Stomach (tissue), 9 donors: ENCODE results near the gene DOCK11. TPM values are rescaled to one million over a fixed set of nuclear protein-coding genes. Genes with fewer than 3 reads are reported as not detected.

Experiments used
- DNase-seq, 2 donors: peaks; one replicate each; pipeline versions ENCODE4 v3.0.0 to v3.0.0-alpha.2; 2013 to 2019
- H3K27ac ChIP-seq, 5 donors: fragments of 200-600 bp in 4 of 5; sonication (generic) in 4 of 5; one replicate each; pipeline ENCODE4 v1.5.1; 2013 to 2019; ENCODE audit warnings: mild to moderate bottlenecking in 1 of 5, moderate library complexity in 1 of 5
- H3K27me3 ChIP-seq, 3 donors: fragments of 200-600 bp; sonication (generic); one replicate each; pipeline ENCODE4 v1.5.1; 2017 to 2019; ENCODE audit warnings: mixed run types in 1 of 3
- H3K36me3 ChIP-seq, 4 donors: fragments of 200-600 bp; sonication (generic); 1 replicate in 3 of 4; 2 replicates in 1 of 4; pipeline ENCODE4 v1.5.1; 2016 to 2019
- H3K4me1 ChIP-seq, 4 donors: fragments of 200-600 bp; sonication (generic); one replicate each; pipeline ENCODE4 v1.5.1; 2016 to 2019
- H3K4me3 ChIP-seq, 4 donors: fragments of 200-600 bp; sonication (generic) in 3 of 4; one replicate each; pipeline ENCODE4 v1.5.1; 2016 to 2019; ENCODE audit warnings: mild to moderate bottlenecking in 1 of 4
- H3K9me3 ChIP-seq, 4 donors: fragments of 200-600 bp; sonication (generic); one replicate each; pipeline ENCODE4 v1.5.1; 2016 to 2019
- EP300 ChIP-seq: sonication (generic); formaldehyde crosslinking; IDR thresholded peaks from one replicate; pipeline ENCODE4 v1.6.1; 2017; ENCODE audit warnings: antibody characterized with exemption
- POLR2A ChIP-seq, 4 donors: fragments of 450-650 bp; IDR thresholded peaks; one replicate each; pipeline ENCODE4 v1.6.1; 2016; ENCODE audit warnings: antibody characterized with exemption in 4 of 4, control low read depth in 2 of 4, mild to moderate bottlenecking in 1 of 4, moderate library complexity in 1 of 4
- POLR2AphosphoS5 ChIP-seq, 3 donors: sonication (generic); formaldehyde crosslinking; IDR thresholded peaks; one replicate each; pipeline ENCODE4 v1.6.1; 2016; ENCODE audit warnings: antibody characterized with exemption in 3 of 3
- WGBS, 5 donors: extraction: QIAGEN DNeasy Blood & Tissue Kit in 3 of 5; methylation state at CpG; one replicate each; pipeline versions ENCODE4 v1.1.5 to v1.1.7; 2013 to 2018; 5-methylcytosine and 5-hydroxymethylcytosine counted together
- intact Hi-C: fragments of 100-400 bp; cut with DNase I; formaldehyde crosslinking; loops from one replicate; pipeline ENCODE4 v1.15.1; 2023; ENCODE audit warnings: low total_unique reads
- polyA plus RNA-seq, 3 donors: library from polyadenylated mRNA; stranded (reverse); fragments of 200-250 nt; gene quantifications; one replicate each; pipeline ENCODE4 v1.2.3, GENCODE V29; 2013
- total RNA-seq, 5 donors: library from RNA; depleted of rRNA; stranded (reverse); fragments of >200 nt; gene quantifications; one replicate each; pipeline versions ENCODE4 v1.1.0 to v1.2.3, GENCODE V29; 2014 to 2016
- TF ChIP-seq, protein P1 (sequence below), 7 experiments: fragments of 450-650 bp in 4 of 7; fragments of 200-600 bp in 3 of 7; sonication (generic) in 3 of 7; IDR thresholded peaks; one replicate each; pipeline ENCODE4 v1.5.1; 2016 to 2019; ENCODE audit warnings: antibody characterized with exemption in 7 of 7, control low read depth in 2 of 7, mild to moderate bottlenecking in 1 of 7
- donor health status: healthy with polysubstance abuse.
- donor health status: Bipolar disorder and iron deficiency.
- donor health status: healthy.

DOCK11 gene
- total and polyA plus RNA-seq, 8 donors: 3.5 to 34.0 (median 6.2) TPM

DNA sequence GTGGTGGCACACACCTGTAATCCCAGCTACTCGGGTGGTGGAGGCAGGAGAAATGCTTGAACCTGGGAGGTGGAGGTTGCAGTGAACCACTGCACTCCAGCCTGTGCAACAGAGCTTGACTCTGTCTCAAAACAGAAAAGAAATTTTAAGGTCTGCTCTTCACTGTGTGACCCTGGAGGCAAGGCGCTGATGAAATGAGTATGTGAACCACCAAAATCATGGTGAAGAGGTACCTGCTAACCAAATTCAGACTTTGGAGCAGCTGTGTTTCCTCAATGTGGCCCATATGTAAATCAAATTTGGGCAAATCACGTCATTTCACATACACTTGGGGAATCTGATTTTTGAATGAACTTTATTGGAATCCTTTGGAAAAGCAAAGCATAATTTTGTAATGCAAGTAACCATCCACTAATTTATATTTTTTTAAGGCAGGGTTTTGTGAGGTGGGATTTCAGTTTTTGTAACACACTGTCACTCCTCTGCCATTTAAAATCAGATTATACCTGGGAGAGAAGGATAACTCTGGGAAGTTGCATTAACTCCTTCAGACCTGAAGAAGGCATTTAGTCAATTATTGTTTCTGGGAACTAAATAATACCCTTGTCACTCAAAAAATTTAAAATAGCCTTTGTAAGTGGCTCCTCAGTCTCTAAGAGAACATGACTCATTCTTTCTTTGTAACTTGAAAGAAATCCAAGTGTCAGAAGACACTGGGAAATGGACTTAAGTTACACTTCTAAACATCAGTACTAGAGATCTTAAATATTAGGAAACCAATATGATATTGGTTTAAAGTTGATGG lies 24.0 kb downstream of the DOCK11 start:
- peaks cover 0 to 6% (median 0%) of the 10 kb centered on the region in 4 donors for H3K9me3 ChIP-seq
- intact Hi-C loops: no loop called here
- WGBS, 5 donors: 68 to 97% (median 77%) methylated on average over 3 of the region's 3 CpGs
- H3K4me3 ChIP-seq: no peak overlapping the region
- H3K36me3 ChIP-seq: no peaks in the 10 kb centered on the region
- H3K27me3 ChIP-seq: no peaks in the 10 kb centered on the region
- H3K4me1 ChIP-seq: peaks cover 0 to 33% (median 5%) of the 10 kb centered on the region in 4 donors
- DNase-seq: no peak
- TF ChIP-seq, protein P1, sequence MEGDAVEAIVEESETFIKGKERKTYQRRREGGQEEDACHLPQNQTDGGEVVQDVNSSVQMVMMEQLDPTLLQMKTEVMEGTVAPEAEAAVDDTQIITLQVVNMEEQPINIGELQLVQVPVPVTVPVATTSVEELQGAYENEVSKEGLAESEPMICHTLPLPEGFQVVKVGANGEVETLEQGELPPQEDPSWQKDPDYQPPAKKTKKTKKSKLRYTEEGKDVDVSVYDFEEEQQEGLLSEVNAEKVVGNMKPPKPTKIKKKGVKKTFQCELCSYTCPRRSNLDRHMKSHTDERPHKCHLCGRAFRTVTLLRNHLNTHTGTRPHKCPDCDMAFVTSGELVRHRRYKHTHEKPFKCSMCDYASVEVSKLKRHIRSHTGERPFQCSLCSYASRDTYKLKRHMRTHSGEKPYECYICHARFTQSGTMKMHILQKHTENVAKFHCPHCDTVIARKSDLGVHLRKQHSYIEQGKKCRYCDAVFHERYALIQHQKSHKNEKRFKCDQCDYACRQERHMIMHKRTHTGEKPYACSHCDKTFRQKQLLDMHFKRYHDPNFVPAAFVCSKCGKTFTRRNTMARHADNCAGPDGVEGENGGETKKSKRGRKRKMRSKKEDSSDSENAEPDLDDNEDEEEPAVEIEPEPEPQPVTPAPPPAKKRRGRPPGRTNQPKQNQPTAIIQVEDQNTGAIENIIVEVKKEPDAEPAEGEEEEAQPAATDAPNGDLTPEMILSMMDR (IDR thresholded peaks at IDR 0.05): no peak
- no peak for TF ChIP-seq POLR2A (IDR thresholded peaks at IDR 0.05)
- no peak for TF ChIP-seq POLR2AphosphoS5 (IDR thresholded peaks at IDR 0.05)
- TF ChIP-seq EP300: no peak
- H3K27ac ChIP-seq: peak overlapping the region in 2 of 5 donors; percentile 8 to 48

DNA sequence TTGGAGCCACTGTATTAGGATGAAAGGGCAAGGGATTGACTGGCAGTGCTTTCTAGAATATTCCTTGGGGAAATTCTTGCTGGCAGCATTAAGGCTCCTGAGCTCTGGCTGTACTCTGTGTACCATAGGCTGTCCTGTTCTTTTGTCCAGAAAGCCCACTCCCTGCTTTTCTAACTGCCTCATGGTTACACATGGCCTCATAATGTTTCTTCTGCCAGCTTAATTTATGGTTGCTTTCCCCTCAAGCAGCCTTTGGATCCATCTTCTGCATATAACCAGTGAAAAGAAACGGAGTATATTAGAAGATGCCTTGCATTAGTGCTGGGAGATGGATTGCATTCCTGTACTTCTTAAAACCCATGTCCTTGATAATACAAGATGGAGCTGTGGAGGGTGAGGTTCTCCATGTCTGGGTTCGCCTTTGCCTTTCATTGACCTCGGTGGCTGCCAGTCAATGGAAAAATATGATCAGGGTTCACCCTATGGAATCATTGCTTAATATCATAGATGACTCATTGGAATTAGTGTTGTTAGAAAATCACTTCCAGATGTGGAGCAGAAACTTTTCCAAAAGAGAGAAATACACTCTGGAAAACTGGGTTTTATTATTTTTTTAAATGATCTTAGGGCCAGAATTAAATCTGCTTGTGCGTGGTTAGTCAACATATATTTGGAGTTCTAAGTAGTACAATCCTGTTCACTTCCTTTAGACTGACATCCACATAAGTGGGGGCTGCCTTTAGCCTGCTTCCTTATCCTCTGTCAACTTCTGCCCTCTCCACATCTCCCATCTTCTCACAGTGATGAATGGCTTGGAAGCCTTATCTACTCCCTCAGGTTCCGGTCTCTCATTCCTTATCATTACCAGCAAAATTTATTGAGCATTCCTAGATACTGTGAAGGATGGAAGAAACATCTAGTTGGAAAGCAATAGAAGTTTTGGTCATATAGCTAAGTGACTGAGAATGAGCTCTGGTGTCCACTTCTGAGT lies 24.9 kb downstream of the DOCK11 start:
- Histone ChIP-seq H3K36me3 (no peaks in the 10 kb centered on the region), H3K9me3 (no peaks in the 10 kb centered on the region), H3K4me3 (no peak overlapping the region), H3K27me3 (no peaks in the 10 kb centered on the region), H3K27ac (peak overlapping the region in 2 of 5 donors; percentile 8 to 48), H3K4me1 (peaks cover 0 to 33% (median 5%) of the 10 kb centered on the region in 4 donors)
- WGBS, 5 donors: 62 to 85% (median 81%) methylated on average over 5 of the region's 5 CpGs
- DNase-seq: peak in 1 of 2 donors; percentile 57
- TF ChIP-seq EP300 (no peak), POLR2AphosphoS5 (IDR thresholded peaks at IDR 0.05) (no peak), POLR2A (IDR thresholded peaks at IDR 0.05) (no peak)
- TF ChIP-seq, protein P1 (IDR thresholded peaks at IDR 0.05): no peak
- intact Hi-C loops: no loop called here

DNA sequence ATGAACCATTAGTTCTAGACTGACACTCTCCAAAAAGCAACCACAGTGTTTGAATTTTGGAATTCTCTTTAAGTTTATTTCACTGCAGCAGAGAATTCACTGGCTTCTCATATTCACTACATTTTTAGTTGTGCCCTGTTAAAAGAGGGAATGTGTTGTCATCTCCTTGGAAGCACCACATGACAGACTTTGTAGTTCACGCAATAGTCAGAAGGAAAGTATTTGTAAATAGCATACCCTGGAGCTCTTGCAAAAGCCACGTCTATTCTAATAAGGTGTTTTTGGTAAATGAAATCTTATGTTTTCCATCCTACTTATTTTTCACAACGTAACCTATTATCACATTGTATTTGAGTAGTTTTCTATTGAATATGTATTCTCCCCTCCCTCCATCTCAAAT lies 25.8 kb downstream of the DOCK11 start:
- intact Hi-C loops: no loop called here
- no peak for TF ChIP-seq POLR2AphosphoS5 (IDR thresholded peaks at IDR 0.05)
- no peak overlapping the region for H3K4me3 ChIP-seq
- H3K36me3 ChIP-seq: no peaks in the 10 kb centered on the region
- H3K27me3 ChIP-seq: no peaks in the 10 kb centered on the region
- WGBS, 5 donors: 65 to 86% (median 70%) methylated on average over 3 of the region's 3 CpGs
- H3K4me1 ChIP-seq: peaks cover 0 to 35% (median 5%) of the 10 kb centered on the region in 4 donors
- no peak for DNase-seq
- no peaks in the 10 kb centered on the region for H3K9me3 ChIP-seq
- peak overlapping the region in 1 of 5 donors; percentile 8 for H3K27ac ChIP-seq

DNA sequence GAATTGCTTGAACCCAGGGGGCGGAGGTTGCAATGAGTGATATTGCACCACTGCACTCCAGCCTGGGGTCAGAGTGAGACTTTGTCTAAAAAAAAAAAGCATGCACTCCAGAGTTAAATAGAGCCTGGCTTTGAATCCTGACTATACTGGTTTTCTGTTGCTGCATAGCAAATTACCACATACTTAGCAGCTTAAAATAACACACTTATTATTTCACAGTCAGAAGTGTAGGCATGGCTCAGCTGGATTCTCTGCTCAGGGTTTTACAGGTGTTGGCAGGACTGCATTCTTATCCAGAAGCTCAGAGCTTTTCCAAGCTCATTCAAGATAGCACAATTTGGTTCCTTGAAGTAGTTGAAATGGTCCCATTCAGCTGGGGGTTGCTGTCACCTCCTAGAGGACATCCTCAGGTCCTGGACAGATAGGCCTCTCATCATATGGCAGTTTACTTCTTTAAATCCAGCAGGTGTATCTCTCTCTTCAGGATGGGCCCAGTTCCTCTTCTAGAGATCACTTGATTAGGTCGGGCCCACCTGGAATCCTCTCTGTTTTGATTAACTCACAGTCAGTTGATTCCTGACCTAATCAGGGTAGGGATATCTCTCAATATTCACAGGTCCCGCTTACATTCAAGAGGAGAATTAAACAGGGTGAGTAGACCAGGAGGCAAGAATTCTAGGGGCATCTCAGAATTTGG lies 26.8 kb downstream of the DOCK11 start:
- WGBS, 5 donors: 73 to 85% (median 81%) methylated on average over 3 of the region's 3 CpGs
- no peak for TF ChIP-seq POLR2A (IDR thresholded peaks at IDR 0.05)
- Histone ChIP-seq H3K27ac (peak overlapping the region in 1 of 5 donors; percentile 10), H3K4me3 (no peak overlapping the region), H3K36me3 (no peaks in the 10 kb centered on the region), H3K9me3 (no peaks in the 10 kb centered on the region), H3K4me1 (peaks cover 0 to 36% (median 5%) of the 10 kb centered on the region in 4 donors), H3K27me3 (no peaks in the 10 kb centered on the region)
- intact Hi-C loops: no loop called here
- no peak for DNase-seq

DNA sequence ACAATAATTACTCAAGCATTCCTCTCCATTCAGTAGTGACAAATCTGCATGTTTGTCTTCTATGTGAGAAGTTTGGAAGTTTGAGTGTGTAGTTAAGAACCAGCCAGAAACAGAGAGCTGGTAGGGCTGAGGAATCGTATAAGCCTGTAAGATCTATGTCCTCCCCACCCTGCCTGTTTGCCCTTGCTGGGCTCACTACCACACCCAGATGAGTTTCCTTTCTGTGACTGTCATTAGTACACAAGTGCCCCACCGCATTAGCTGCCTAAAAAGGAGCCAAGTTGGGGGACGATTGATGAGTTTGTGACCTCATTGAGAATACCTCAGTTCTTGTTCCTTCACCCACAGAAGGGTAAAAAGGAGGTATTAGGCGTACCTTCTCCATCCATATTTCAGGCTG lies 28.3 kb downstream of the DOCK11 start:
- no peak for DNase-seq
- Histone ChIP-seq H3K9me3 (no peaks in the 10 kb centered on the region), H3K27me3 (no peaks in the 10 kb centered on the region), H3K4me1 (peaks cover 0 to 36% (median 5%) of the 10 kb centered on the region in 4 donors), H3K36me3 (no peaks in the 10 kb centered on the region), H3K27ac (no peak overlapping the region), H3K4me3 (no peak overlapping the region)
- intact Hi-C loops: no loop called here
- TF ChIP-seq EP300 (no peak), POLR2AphosphoS5 (IDR thresholded peaks at IDR 0.05) (no peak), POLR2A (IDR thresholded peaks at IDR 0.05) (no peak)
- TF ChIP-seq, protein P1 (IDR thresholded peaks at IDR 0.05): no peak
- WGBS, 5 donors: 68 to 84% (median 74%) methylated on average over 4 of the region's 4 CpGs
